NB4 (cell line): ENCODE data around the gene ILK.

Source experiments
- CTCF ChIP-seq: IDR thresholded peaks from one replicate; pipeline ENCODE4 v1.5.1; 2012; ENCODE audit warnings: low read depth, low read length
- POLR2A ChIP-seq: IDR thresholded peaks from 2 replicates; pipeline ENCODE4 v1.6.1; 2011; ENCODE audit warnings: mild to moderate bottlenecking; ENCODE audit not compliant: insufficient read length; ENCODE audit errors: extremely low read depth

DNA sequence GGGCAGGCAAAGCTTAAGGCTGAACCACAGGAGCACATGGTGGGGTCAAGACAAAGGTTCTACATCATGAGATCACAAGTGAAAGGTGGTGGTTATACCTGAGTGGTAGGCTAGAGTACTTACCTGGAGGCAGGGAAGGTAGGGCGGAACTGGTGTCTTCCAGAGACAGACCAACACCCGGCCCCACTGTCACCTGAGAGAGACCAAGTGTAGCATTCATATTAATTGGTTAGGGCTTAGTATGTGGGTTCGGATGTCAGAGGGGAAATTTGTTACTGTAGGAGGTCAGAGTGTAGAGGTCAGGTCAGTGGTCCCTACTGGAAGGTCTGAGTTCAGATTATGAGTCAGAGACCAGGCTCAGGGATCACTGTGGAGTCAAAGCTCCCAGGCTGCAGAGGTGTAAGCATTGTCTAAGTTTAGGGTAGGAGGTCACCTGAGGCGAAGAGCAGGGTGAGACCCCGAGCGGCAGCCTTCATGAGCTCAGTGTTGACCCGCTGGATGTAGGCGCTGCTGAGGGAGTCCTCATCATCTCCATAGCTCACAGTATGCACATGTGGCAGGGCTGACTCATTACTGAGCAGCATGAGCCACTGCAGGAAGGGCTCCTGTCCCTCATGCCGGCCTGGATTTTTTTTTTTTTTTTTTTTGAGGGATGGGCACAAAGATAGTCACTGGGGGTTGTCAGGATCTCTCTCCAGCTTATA lies 12.5 kb downstream of the ILK start:
- TF ChIP-seq CTCF (no peak), POLR2A (no peak)
